Testis (tissue), 3 donors: ENCODE data around the gene PLCH2. TPM values are rescaled to one million over a fixed set of nuclear protein-coding genes. Genes with fewer than 3 reads are reported as not detected.

ENCODE experiments used
- DNase-seq: peaks from one replicate; pipeline ENCODE4 v3.0.0-alpha.2; 2019
- H3K27ac ChIP-seq, 2 donors: fragments of 200-600 bp; sonication (generic); one replicate each; pipeline ENCODE4 v1.5.1; 2019
- H3K27me3 ChIP-seq: fragments of 200-600 bp; sonication (generic); one replicate; pipeline ENCODE4 v1.5.1; 2019
- H3K36me3 ChIP-seq: fragments of 200-600 bp; sonication (generic); one replicate; pipeline ENCODE4 v1.5.1; 2017; ENCODE audit warnings: low read depth; ENCODE audit errors: missing control alignments
- H3K4me1 ChIP-seq: fragments of 200-600 bp; sonication (generic); one replicate; pipeline ENCODE4 v1.5.1; 2019
- H3K4me3 ChIP-seq, 2 donors: fragments of 200-600 bp; sonication (generic); one replicate each; pipeline ENCODE4 v1.5.1; 2017 to 2019
- H3K9me3 ChIP-seq: fragments of 200-600 bp; sonication (generic); one replicate; pipeline ENCODE4 v1.5.1; 2017
- POLR2A ChIP-seq: fragments of 450-650 bp; IDR thresholded peaks from one replicate; pipeline ENCODE4 v1.6.1; 2017; ENCODE audit warnings: antibody characterized with exemption, mild to moderate bottlenecking, moderate library complexity
- WGBS, 2 donors: methylation state at CpG; one replicate each; pipeline ENCODE4 v1.1.5; 2018; 5-methylcytosine and 5-hydroxymethylcytosine counted together
- intact Hi-C: fragments of 100-400 bp; cut with DNase I; formaldehyde crosslinking; loops from one replicate; pipeline ENCODE4 v1.15.1; 2023; ENCODE audit warnings: low total_unique reads
- polyA plus RNA-seq: library from polyadenylated mRNA; stranded (reverse); fragments of 350-450 nt; fragmentation: Illumina TruSeq; extraction: RNeasy Lipid Tissue Mini Kit (QIAGEN cat#74804); gene quantifications from one replicate; pipeline ENCODE4 v1.2.3, GENCODE V29; 2014; ENCODE audit warnings: low read depth, low replicate concordance; ENCODE audit not compliant: insufficient read depth
- total RNA-seq, 2 donors: library from RNA; depleted of rRNA; stranded (reverse); fragments of >200 nt; gene quantifications; one replicate each; pipeline ENCODE4 v1.2.3, GENCODE V29; 2016
- TF ChIP-seq, protein P1 (sequence below), 3 experiments: fragments of 450-650 bp in 2 of 3; fragments of 200-600 bp in 1 of 3; sonication (generic) in 1 of 3; IDR thresholded peaks; one replicate each; pipeline ENCODE4 v1.5.1; 2016 to 2019; ENCODE audit warnings: antibody characterized with exemption in 3 of 3, mild to moderate bottlenecking in 2 of 3, moderate library complexity in 1 of 3

Gene PLCH2
- total and polyA plus RNA-seq, 3 donors from 2014 or later: 2.7 to 6.5 (median 5.7) TPM

- no peaks in the 10 kb centered on the region for H3K36me3 ChIP-seq
- WGBS, 2 donors: 36 to 58% methylated on average over 7 to 18 of the region's 20 CpGs
- no peaks in the 10 kb centered on the region for H3K27me3 ChIP-seq
- TF ChIP-seq POLR2A: no peak
- TF ChIP-seq, protein P1, sequence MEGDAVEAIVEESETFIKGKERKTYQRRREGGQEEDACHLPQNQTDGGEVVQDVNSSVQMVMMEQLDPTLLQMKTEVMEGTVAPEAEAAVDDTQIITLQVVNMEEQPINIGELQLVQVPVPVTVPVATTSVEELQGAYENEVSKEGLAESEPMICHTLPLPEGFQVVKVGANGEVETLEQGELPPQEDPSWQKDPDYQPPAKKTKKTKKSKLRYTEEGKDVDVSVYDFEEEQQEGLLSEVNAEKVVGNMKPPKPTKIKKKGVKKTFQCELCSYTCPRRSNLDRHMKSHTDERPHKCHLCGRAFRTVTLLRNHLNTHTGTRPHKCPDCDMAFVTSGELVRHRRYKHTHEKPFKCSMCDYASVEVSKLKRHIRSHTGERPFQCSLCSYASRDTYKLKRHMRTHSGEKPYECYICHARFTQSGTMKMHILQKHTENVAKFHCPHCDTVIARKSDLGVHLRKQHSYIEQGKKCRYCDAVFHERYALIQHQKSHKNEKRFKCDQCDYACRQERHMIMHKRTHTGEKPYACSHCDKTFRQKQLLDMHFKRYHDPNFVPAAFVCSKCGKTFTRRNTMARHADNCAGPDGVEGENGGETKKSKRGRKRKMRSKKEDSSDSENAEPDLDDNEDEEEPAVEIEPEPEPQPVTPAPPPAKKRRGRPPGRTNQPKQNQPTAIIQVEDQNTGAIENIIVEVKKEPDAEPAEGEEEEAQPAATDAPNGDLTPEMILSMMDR (IDR thresholded peaks at IDR 0.05): no peak
- DNase-seq: peak; percentile 63
- no peaks in the 10 kb centered on the region for H3K9me3 ChIP-seq
- intact Hi-C loops: no loop called here
- peaks cover 54% of the 10 kb centered on the region for H3K4me1 ChIP-seq
- peak overlapping the region in 1 of 2 donors; percentile 82 for H3K4me3 ChIP-seq
- peak overlapping the region in 1 of 2 donors; percentile 91 for H3K27ac ChIP-seq
These were observed 50.9 kb downstream of the PLCH2 start for GRCh38 chr1:2526824-2527555.

GRCh38 chr1:2527556-2527860, 51.4 kb downstream of the PLCH2 start:
- no peak overlapping the region for H3K4me3 ChIP-seq
- intact Hi-C loops: no loop called here
- no peak for DNase-seq
- H3K27ac ChIP-seq: no peak overlapping the region
- TF ChIP-seq POLR2A: no peak
- TF ChIP-seq, protein P1 (IDR thresholded peaks at IDR 0.05): no peak
- WGBS, 2 donors: 82 to 84% methylated on average over 2 to 4 of the region's 4 CpGs
- no peaks in the 10 kb centered on the region for H3K36me3 ChIP-seq
- H3K9me3 ChIP-seq: no peaks in the 10 kb centered on the region
- H3K27me3 ChIP-seq: no peaks in the 10 kb centered on the region
- H3K4me1 ChIP-seq: peaks cover 51% of the 10 kb centered on the region

DNA sequence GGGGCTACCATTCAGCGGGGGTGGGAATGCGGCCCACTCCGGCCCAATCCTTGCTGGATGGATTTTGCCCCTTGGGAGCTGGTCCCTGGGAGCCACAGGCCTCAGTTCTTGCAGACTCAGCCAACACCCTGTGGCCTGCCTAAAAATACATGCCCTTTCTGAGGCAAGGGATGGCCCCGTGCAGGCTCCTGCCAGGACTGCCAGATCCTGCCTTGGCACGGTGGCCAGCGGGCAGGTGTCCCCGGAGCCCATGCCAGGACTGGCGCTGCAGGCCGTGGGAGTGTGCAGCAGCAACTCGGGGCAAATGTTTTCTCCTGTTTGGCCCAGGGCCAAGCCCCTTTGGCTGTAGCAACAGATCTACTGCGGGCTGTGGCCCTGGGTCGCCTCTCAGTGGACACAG, 51.9 kb downstream of the PLCH2 start:
- 59 to 60% methylated on average over 6 to 7 of the region's 12 CpGs for WGBS, 2 donors
- Histone ChIP-seq H3K27me3 (no peaks in the 10 kb centered on the region), H3K9me3 (no peaks in the 10 kb centered on the region), H3K4me1 (peaks cover 51% of the 10 kb centered on the region), H3K4me3 (no peak overlapping the region), H3K27ac (no peak overlapping the region), H3K36me3 (no peaks in the 10 kb centered on the region)
- intact Hi-C loops: no loop called here
- peak; percentile 54 for DNase-seq
- no peak for TF ChIP-seq POLR2A
- TF ChIP-seq, protein P1 (IDR thresholded peaks at IDR 0.05): no peak

DNA sequence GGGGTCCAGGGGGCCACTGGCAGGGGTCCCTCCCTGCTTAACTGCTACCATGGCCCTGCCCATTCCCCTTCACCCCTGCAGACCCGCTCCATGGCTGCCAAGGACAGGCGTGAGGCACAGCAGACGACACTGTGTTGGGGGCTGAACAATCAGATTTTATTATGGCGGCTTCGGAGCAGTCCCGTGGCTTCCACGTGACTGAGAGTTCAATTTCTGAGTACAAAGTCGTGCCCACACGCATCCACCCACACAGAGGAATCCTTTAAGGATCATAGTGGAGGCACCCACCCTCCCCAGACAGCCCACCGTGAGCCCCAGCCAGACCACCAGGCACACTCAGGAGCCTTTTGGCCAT, 52.5 kb downstream of the PLCH2 start:
- no peak for DNase-seq
- Histone ChIP-seq H3K36me3 (no peaks in the 10 kb centered on the region), H3K9me3 (no peaks in the 10 kb centered on the region), H3K4me1 (peaks cover 51% of the 10 kb centered on the region), H3K27ac (no peak overlapping the region), H3K4me3 (no peak overlapping the region), H3K27me3 (no peaks in the 10 kb centered on the region)
- WGBS, 2 donors: 69 to 70% methylated on average over 4 to 9 of the region's 10 CpGs
- no peak for TF ChIP-seq POLR2A
- TF ChIP-seq, protein P1 (IDR thresholded peaks at IDR 0.05): no peak
- intact Hi-C loops: no loop called here
